ENCODE results near the gene TECPR2. TPM values are rescaled to one million over a fixed set of nuclear protein-coding genes. Genes with fewer than 3 reads are reported as not detected.

Gene TECPR2
- total and polyA plus RNA-seq, 3 experiments from 2014 or later = 4.5 to 11.6 (median 8.4) TPM

GRCh38 chr14:102484316-102484715 is 121.6 kb downstream of the TECPR2 start:
- no peak for DNase-seq
- CTCF ChIA-PET = interaction anchor here (1.7 kb wide), 1 partner anchor 41 kb away, joined by 4 read pairs; no protein-coding TSS in a partner anchor

GRCh38 chr14:102485693-102486512 is 123.2 kb downstream of the TECPR2 start:
- Mint-ChIP-seq H3K27ac (peak overlapping the region in 2 of 8 donors; percentile 21 to 50), H3K4me1 (no peaks in the 10 kb centered on the region), H3K4me3 (no peak overlapping the region), H3K9me3 (peaks cover 0 to 8% (median 0%) of the 10 kb centered on the region in 5 donors), H3K27me3 (peaks cover 0 to 3% of the 10 kb centered on the region in 2 donors), H3K36me3 (peaks cover 6 to 17% (median 11%) of the 10 kb centered on the region in 3 donors)
- no peaks in the 10 kb centered on the region for H3K4me1 ChIP-seq (ENCODE audit: insufficient read depth, low read length)
- ChIA-PET POLR2A (no interaction called here), CTCF (interaction anchor here (1.7 kb wide), 1 partner anchor 39 kb away, joined by 4 read pairs; no protein-coding TSS in a partner anchor)
- H3K27ac ChIP-seq (ENCODE audit: low read depth, low read length) = no peak overlapping the region
- no peak overlapping the region for H3K4me3 ChIP-seq (ENCODE audit: low read length)
- no peaks in the 10 kb centered on the region for H3K9me3 ChIP-seq (ENCODE audit: low read length)
- DNase-seq = no peak
- H3K27me3 ChIP-seq (ENCODE audit: insufficient read depth, low read length, poor library complexity, severe bottlenecking) = no peaks in the 10 kb centered on the region
- H3K36me3 ChIP-seq (ENCODE audit: insufficient read depth, low read length) = no peaks in the 10 kb centered on the region

More at GRCh38 chr14:102484316-102484715, 121.6 kb downstream of the TECPR2 start:
- peaks cover 0 to 3% of the 10 kb centered on the region in 2 donors for H3K27me3 Mint-ChIP-seq
- H3K36me3 Mint-ChIP-seq = peaks cover 9 to 17% (median 13%) of the 10 kb centered on the region in 3 donors
- H3K4me3 Mint-ChIP-seq = no peak overlapping the region
- H3K36me3 ChIP-seq (ENCODE audit: insufficient read depth, low read length) = no peaks in the 10 kb centered on the region
- H3K4me3 ChIP-seq (ENCODE audit: low read length) = no peak overlapping the region
- H3K9me3 ChIP-seq (ENCODE audit: low read length) = no peaks in the 10 kb centered on the region
- H3K4me1 Mint-ChIP-seq = peaks cover 5 to 7% (median 7%) of the 10 kb centered on the region in 3 donors
- H3K27me3 ChIP-seq (ENCODE audit: insufficient read depth, low read length, poor library complexity, severe bottlenecking) = no peaks in the 10 kb centered on the region
- no peaks in the 10 kb centered on the region for H3K4me1 ChIP-seq (ENCODE audit: insufficient read depth, low read length)
- H3K27ac ChIP-seq (ENCODE audit: low read depth, low read length) = no peak overlapping the region
- H3K9me3 Mint-ChIP-seq = peaks cover 0 to 8% (median 0%) of the 10 kb centered on the region in 5 donors
- H3K27ac Mint-ChIP-seq = no peak overlapping the region
- POLR2A ChIA-PET = no interaction called here

GRCh38 chr14:102486513-102487203 is 123.9 kb downstream of the TECPR2 start:
- H3K36me3 ChIP-seq (ENCODE audit: insufficient read depth, low read length) = no peaks in the 10 kb centered on the region
- H3K4me1 ChIP-seq (ENCODE audit: insufficient read depth, low read length) = no peaks in the 10 kb centered on the region
- no peak overlapping the region for H3K4me3 ChIP-seq (ENCODE audit: low read length)
- Mint-ChIP-seq H3K36me3 (peaks cover 6 to 15% (median 10%) of the 10 kb centered on the region in 3 donors), H3K27ac (peak overlapping the region in 2 of 8 donors; percentile 21 to 65), H3K4me1 (no peaks in the 10 kb centered on the region), H3K4me3 (no peak overlapping the region), H3K27me3 (peaks cover 0 to 3% of the 10 kb centered on the region in 2 donors), H3K9me3 (peaks cover 0 to 8% (median 0%) of the 10 kb centered on the region in 5 donors)
- ChIA-PET POLR2A (no interaction called here), CTCF (interaction anchor here (1.4 kb wide), 1 partner anchor 15 kb away, joined by 3 read pairs; no protein-coding TSS in a partner anchor)
- H3K27ac ChIP-seq (ENCODE audit: low read depth, low read length) = no peak overlapping the region
- H3K9me3 ChIP-seq (ENCODE audit: low read length) = no peaks in the 10 kb centered on the region
- no peak for DNase-seq
- no peaks in the 10 kb centered on the region for H3K27me3 ChIP-seq (ENCODE audit: insufficient read depth, low read length, poor library complexity, severe bottlenecking)

GRCh38 chr14:102487204-102487577 is 124.5 kb downstream of the TECPR2 start:
- Histone ChIP-seq H3K4me1 (ENCODE audit: insufficient read depth, low read length) (no peaks in the 10 kb centered on the region), H3K27ac (ENCODE audit: low read depth, low read length) (no peak overlapping the region), H3K4me3 (ENCODE audit: low read length) (no peak overlapping the region), H3K36me3 (ENCODE audit: insufficient read depth, low read length) (no peaks in the 10 kb centered on the region), H3K27me3 (ENCODE audit: insufficient read depth, low read length, poor library complexity, severe bottlenecking) (no peaks in the 10 kb centered on the region), H3K9me3 (ENCODE audit: low read length) (no peaks in the 10 kb centered on the region)
- Mint-ChIP-seq H3K4me1 (no peaks in the 10 kb centered on the region), H3K9me3 (peaks cover 0 to 8% (median 0%) of the 10 kb centered on the region in 5 donors), H3K27ac (no peak overlapping the region), H3K36me3 (peaks cover 6 to 13% (median 10%) of the 10 kb centered on the region in 3 donors), H3K27me3 (peaks cover 0 to 3% of the 10 kb centered on the region in 2 donors), H3K4me3 (no peak overlapping the region)
- ChIA-PET POLR2A (no interaction called here), CTCF (interaction anchor here (1.4 kb wide), 1 partner anchor 16 kb away, joined by 3 read pairs; no protein-coding TSS in a partner anchor)
- DNase-seq = no peak

- Histone ChIP-seq H3K27me3 (ENCODE audit: insufficient read depth, low read length, poor library complexity, severe bottlenecking) (no peaks in the 10 kb centered on the region), H3K4me1 (ENCODE audit: insufficient read depth, low read length) (no peaks in the 10 kb centered on the region), H3K27ac (ENCODE audit: low read depth, low read length) (no peak overlapping the region), H3K36me3 (ENCODE audit: insufficient read depth, low read length) (no peaks in the 10 kb centered on the region), H3K4me3 (ENCODE audit: low read length) (no peak overlapping the region), H3K9me3 (ENCODE audit: low read length) (no peaks in the 10 kb centered on the region)
- Mint-ChIP-seq H3K27me3 (peaks cover 0 to 3% of the 10 kb centered on the region in 2 donors), H3K9me3 (no peaks in the 10 kb centered on the region), H3K27ac (no peak overlapping the region), H3K4me1 (no peaks in the 10 kb centered on the region), H3K36me3 (peaks cover 0 to 3% (median 0%) of the 10 kb centered on the region in 3 donors), H3K4me3 (no peak overlapping the region)
- ChIA-PET CTCF (no interaction called here), POLR2A (no interaction called here)
- DNase-seq = no peak
These were observed 127.7 kb downstream of the TECPR2 start for GRCh38 chr14:102490456-102490855.

- no peak overlapping the region for H3K27ac ChIP-seq (ENCODE audit: low read depth, low read length)
- ChIA-PET CTCF (no interaction called here), POLR2A (no interaction called here)
- H3K36me3 ChIP-seq (ENCODE audit: insufficient read depth, low read length) = no peaks in the 10 kb centered on the region
- no peak overlapping the region for H3K27ac Mint-ChIP-seq
- no peaks in the 10 kb centered on the region for H3K27me3 ChIP-seq (ENCODE audit: insufficient read depth, low read length, poor library complexity, severe bottlenecking)
- no peaks in the 10 kb centered on the region for H3K4me1 Mint-ChIP-seq
- H3K27me3 Mint-ChIP-seq = peaks cover 0 to 3% of the 10 kb centered on the region in 2 donors
- H3K4me3 Mint-ChIP-seq = no peak overlapping the region
- no peaks in the 10 kb centered on the region for H3K9me3 Mint-ChIP-seq
- H3K36me3 Mint-ChIP-seq = no peaks in the 10 kb centered on the region
- no peak overlapping the region for H3K4me3 ChIP-seq (ENCODE audit: low read length)
- H3K9me3 ChIP-seq (ENCODE audit: low read length) = no peaks in the 10 kb centered on the region
- H3K4me1 ChIP-seq (ENCODE audit: insufficient read depth, low read length) = no peaks in the 10 kb centered on the region
- no peak for DNase-seq
These were observed 128.6 kb downstream of the TECPR2 start for GRCh38 chr14:102491366-102491765.

- no peaks in the 10 kb centered on the region for H3K36me3 Mint-ChIP-seq
- H3K27me3 Mint-ChIP-seq = no peaks in the 10 kb centered on the region
- H3K4me1 Mint-ChIP-seq = no peaks in the 10 kb centered on the region
- H3K36me3 ChIP-seq (ENCODE audit: insufficient read depth, low read length) = no peaks in the 10 kb centered on the region
- ChIA-PET CTCF (no interaction called here), POLR2A (no interaction called here)
- no peaks in the 10 kb centered on the region for H3K9me3 ChIP-seq (ENCODE audit: low read length)
- H3K27ac ChIP-seq (ENCODE audit: low read depth, low read length) = no peak overlapping the region
- no peaks in the 10 kb centered on the region for H3K9me3 Mint-ChIP-seq
- H3K27me3 ChIP-seq (ENCODE audit: insufficient read depth, low read length, poor library complexity, severe bottlenecking) = no peaks in the 10 kb centered on the region
- H3K4me3 Mint-ChIP-seq = no peak overlapping the region
- DNase-seq = no peak
- no peaks in the 10 kb centered on the region for H3K4me1 ChIP-seq (ENCODE audit: insufficient read depth, low read length)
- no peak overlapping the region for H3K4me3 ChIP-seq (ENCODE audit: low read length)
- H3K27ac Mint-ChIP-seq = peak overlapping the region in 1 of 8 donors; percentile 60
These were observed 129.2 kb downstream of the TECPR2 start for GRCh38 chr14:102491786-102492530.

Measured in CD8-positive, alpha-beta memory T cell (primary cell).